ENCODE data around the gene RAB6D.
"Not testable (repeated sequence)": the region's sequence is repeated elsewhere in the genome, so short reads cannot be mapped to it uniquely, and the experiment has no call there.

- not testable (repeated sequence) for TF ChIP-seq CTCF (IDR thresholded peaks at IDR 0.05; ENCODE audit: low read length); EZH2 (IDR thresholded peaks at IDR 0.05; ENCODE audit: borderline replicate concordance, low read length)
Observed at GRCh38 chr2:131339307-131339706, 24.7 kb downstream of the RAB6D start.

Measured in OCI-LY1 (cell line).